ENCODE measurements around the gene ATP11B. TPM values are rescaled to one million over a fixed set of nuclear protein-coding genes. Genes with fewer than 3 reads are reported as not detected.
A peak's percentile ranks its signal among the peaks of the same experiment; 100 is the strongest.
"Not testable (repeated sequence)": the region's sequence is repeated elsewhere in the genome, so short reads cannot be mapped to it uniquely, and the experiment has no call there.

ATP11B gene
- total RNA-seq, 5 donors from 2014 or later (not counting 1 experiment from before 2014, with no cell fraction given), result 90.7 to 139 (median 98.1) TPM

DNA sequence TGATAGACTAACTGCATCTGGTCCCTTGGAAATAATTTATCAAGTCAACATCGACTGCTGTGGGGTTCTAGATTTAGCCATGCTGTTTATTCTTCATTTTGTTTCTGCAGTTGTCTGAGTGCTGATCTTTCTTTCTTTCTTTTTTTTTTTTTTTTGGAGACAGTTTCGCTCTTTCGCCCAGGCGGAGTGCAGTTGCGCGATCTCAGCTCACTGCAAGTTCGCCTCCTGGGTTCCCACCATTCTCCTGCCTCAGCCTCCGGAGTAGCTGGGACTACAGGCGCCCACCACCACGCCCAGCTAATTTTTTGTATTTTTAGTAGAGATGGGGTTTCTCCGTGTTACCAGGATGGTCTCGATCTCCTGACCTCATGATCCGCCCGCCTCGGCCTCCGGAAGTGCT lies 5.8 kb downstream of the ATP11B start:
- Mint-ChIP-seq H3K36me3 (peaks cover 10% of the 10 kb centered on the region), H3K4me1 (peaks cover 70 to 84% (median 81%) of the 10 kb centered on the region in 3 donors), H3K4me3 (peak overlapping the region in 1 of 3 donors; percentile 32)
- not testable (repeated sequence) for H3K27ac ChIP-seq (ENCODE audit: low read length); H3K9me3 Mint-ChIP-seq; ATAC-seq (replicated peaks in 1 of 4); H3K27ac Mint-ChIP-seq; H3K27me3 ChIP-seq (replicated peaks in 1 of 2; ENCODE audit: control insufficient read depth in 2 of 2, extremely low read depth in 1 of 2, insufficient read depth in 2 of 2, low read length in 1 of 2); DNase-seq; H3K4me3 ChIP-seq (ENCODE audit: control insufficient read depth in 1 of 2, extremely low read depth in 1 of 2, low read length in 1 of 2); H3K27me3 Mint-ChIP-seq; H3K9me3 ChIP-seq; H3K36me3 ChIP-seq (ENCODE audit: control insufficient read depth in 2 of 2, extremely low read depth in 1 of 2, insufficient read depth in 1 of 2, low read length in 1 of 2)
- peaks cover 23 to 36% of the 10 kb centered on the region in 2 experiments for H3K4me1 ChIP-seq (ENCODE audit: control insufficient read depth in 1 of 2, extremely low read depth in 1 of 2, insufficient read depth in 2 of 2, low read length in 2 of 2)
- ChIA-PET CTCF (interaction anchor here in 1 of 2 donors (0.7 kb wide), 1 partner anchor 33 kb away, joined by 4 read pairs; no protein-coding TSS in a partner anchor), POLR2A (interaction anchor here in 1 of 2 donors (0.6 kb wide), 1 partner anchor 224 kb away, joined by 4 read pairs; no protein-coding TSS in a partner anchor)
- 94% methylated on average over 4 of the region's 16 CpGs for WGBS (ENCODE audit: insufficient coverage)

DNA sequence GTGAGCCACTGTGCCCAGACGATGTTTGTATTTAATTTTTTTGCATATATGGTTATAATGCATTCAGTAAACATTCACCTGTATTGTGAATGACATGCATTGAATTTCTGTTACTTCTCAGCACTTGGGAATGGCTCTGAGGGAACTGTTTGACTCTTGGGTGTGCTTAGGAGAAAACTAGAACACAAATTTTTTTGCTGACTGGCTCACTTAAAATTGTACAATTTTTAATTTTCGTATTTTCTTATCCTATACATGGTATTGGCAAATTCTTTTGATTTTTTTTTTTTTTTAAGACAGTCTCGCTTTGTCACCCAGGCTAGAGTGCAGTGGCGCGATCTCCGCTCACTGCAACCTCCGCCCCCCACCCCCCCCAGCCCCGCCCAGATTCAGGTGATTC lies 7.2 kb downstream of the ATP11B start:
- H3K27me3 ChIP-seq (replicated peaks in 1 of 2; ENCODE audit: control insufficient read depth in 2 of 2, extremely low read depth in 1 of 2, insufficient read depth in 2 of 2, low read length in 1 of 2), result no peaks in the 10 kb centered on the region
- peaks cover 0 to 5% of the 10 kb centered on the region in 2 donors for H3K36me3 ChIP-seq (ENCODE audit: control insufficient read depth in 2 of 2, extremely low read depth in 1 of 2, insufficient read depth in 1 of 2, low read length in 1 of 2)
- Mint-ChIP-seq H3K27me3 (no peaks in the 10 kb centered on the region), H3K4me1 (peaks cover 75 to 84% (median 83%) of the 10 kb centered on the region in 3 donors), H3K27ac (no peak overlapping the region), H3K36me3 (peaks cover 14% of the 10 kb centered on the region), H3K9me3 (no peaks in the 10 kb centered on the region), H3K4me3 (no peak overlapping the region)
- no peak for ATAC-seq (replicated peaks in 1 of 4)
- WGBS (ENCODE audit: insufficient coverage), result no CpG with 5 or more reads among the region's 8 CpGs
- H3K27ac ChIP-seq (ENCODE audit: low read length), result no peak overlapping the region
- ChIA-PET POLR2A (no interaction called here), CTCF (no interaction called here)
- H3K4me3 ChIP-seq (ENCODE audit: control insufficient read depth in 1 of 2, extremely low read depth in 1 of 2, low read length in 1 of 2), result no peak overlapping the region
- no peak for DNase-seq
- no peaks in the 10 kb centered on the region for H3K9me3 ChIP-seq
- peaks cover 25 to 28% of the 10 kb centered on the region in 2 experiments for H3K4me1 ChIP-seq (ENCODE audit: control insufficient read depth in 1 of 2, extremely low read depth in 1 of 2, insufficient read depth in 2 of 2, low read length in 2 of 2)

- Histone ChIP-seq H3K4me1 (ENCODE audit: control insufficient read depth in 1 of 2, extremely low read depth in 1 of 2, insufficient read depth in 2 of 2, low read length in 2 of 2) (peaks cover 12 to 20% of the 10 kb centered on the region in 2 experiments), H3K27ac (ENCODE audit: low read length) (no peak overlapping the region), H3K9me3 (no peaks in the 10 kb centered on the region), H3K27me3 (replicated peaks in 1 of 2; ENCODE audit: control insufficient read depth in 2 of 2, extremely low read depth in 1 of 2, insufficient read depth in 2 of 2, low read length in 1 of 2) (no peaks in the 10 kb centered on the region), H3K36me3 (ENCODE audit: control insufficient read depth in 2 of 2, extremely low read depth in 1 of 2, insufficient read depth in 1 of 2, low read length in 1 of 2) (peaks cover 0 to 5% of the 10 kb centered on the region in 2 donors), H3K4me3 (ENCODE audit: control insufficient read depth in 1 of 2, extremely low read depth in 1 of 2, low read length in 1 of 2) (no peak overlapping the region)
- ChIA-PET POLR2A (no interaction called here), CTCF (no interaction called here)
- WGBS (ENCODE audit: insufficient coverage), result 100% methylated on average over 1 of the region's 6 CpGs
- Mint-ChIP-seq H3K27ac (no peak overlapping the region), H3K4me3 (peak overlapping the region in 1 of 3 donors; percentile 39), H3K4me1 (peaks cover 76 to 86% (median 83%) of the 10 kb centered on the region in 3 donors), H3K9me3 (no peaks in the 10 kb centered on the region), H3K36me3 (peaks cover 14% of the 10 kb centered on the region), H3K27me3 (no peaks in the 10 kb centered on the region)
- ATAC-seq (replicated peaks in 1 of 4) (no peak), DNase-seq (no peak)
These were observed 9.4 kb downstream of the ATP11B start for GRCh38 chr3:182802413-182803390.

DNA sequence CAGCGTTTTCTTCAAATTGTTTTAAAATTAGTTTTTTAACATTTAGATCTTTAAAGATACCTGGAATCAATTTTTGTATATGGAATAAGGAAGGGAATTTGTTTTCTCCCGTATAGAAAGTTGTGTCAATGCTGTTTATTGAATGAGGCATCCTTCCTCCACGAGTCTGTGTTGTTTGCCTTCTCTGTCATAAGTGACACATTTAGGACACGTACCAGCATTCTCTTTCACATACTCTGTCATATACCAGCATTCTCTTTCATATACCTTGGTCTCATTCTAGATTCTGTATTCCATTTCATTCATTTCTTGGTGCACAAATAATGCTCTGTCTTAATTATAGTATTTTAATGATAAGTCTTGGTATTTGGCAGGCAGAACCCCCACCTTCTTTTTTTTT lies 10.3 kb downstream of the ATP11B start:
- Mint-ChIP-seq H3K27ac (no peak overlapping the region), H3K36me3 (peaks cover 14% of the 10 kb centered on the region), H3K9me3 (no peaks in the 10 kb centered on the region), H3K4me3 (no peak overlapping the region), H3K4me1 (peaks cover 75 to 86% (median 82%) of the 10 kb centered on the region in 3 donors), H3K27me3 (no peaks in the 10 kb centered on the region)
- Histone ChIP-seq H3K36me3 (ENCODE audit: control insufficient read depth in 2 of 2, extremely low read depth in 1 of 2, insufficient read depth in 1 of 2, low read length in 1 of 2) (no peaks in the 10 kb centered on the region), H3K27me3 (replicated peaks in 1 of 2; ENCODE audit: control insufficient read depth in 2 of 2, extremely low read depth in 1 of 2, insufficient read depth in 2 of 2, low read length in 1 of 2) (no peaks in the 10 kb centered on the region), H3K27ac (ENCODE audit: low read length) (no peak overlapping the region), H3K4me3 (ENCODE audit: control insufficient read depth in 1 of 2, extremely low read depth in 1 of 2, low read length in 1 of 2) (no peak overlapping the region), H3K9me3 (no peaks in the 10 kb centered on the region), H3K4me1 (ENCODE audit: control insufficient read depth in 1 of 2, extremely low read depth in 1 of 2, insufficient read depth in 2 of 2, low read length in 2 of 2) (peaks cover 7 to 18% of the 10 kb centered on the region in 2 experiments)
- no peak for DNase-seq
- no CpG with 5 or more reads among the region's 4 CpGs for WGBS (ENCODE audit: insufficient coverage)
- CTCF ChIA-PET, result interaction anchor here in 1 of 2 donors (0.7 to 1.2 kb wide), 2 partner anchors 34 to 89 kb away, joined by 3 read pairs; no protein-coding TSS in a partner anchor
- POLR2A ChIA-PET, result interaction anchor here in 1 of 2 donors (0.6 to 0.9 kb wide), 4 partner anchors 8 to 1085 kb away, joined by 3 to 7 read pairs (median 4); no protein-coding TSS in a partner anchor
- no peak for ATAC-seq (replicated peaks in 1 of 4)

GRCh38 chr3:182807061-182807460 lies 13.8 kb downstream of the ATP11B start:
- Mint-ChIP-seq H3K27ac (no peak overlapping the region), H3K9me3 (no peaks in the 10 kb centered on the region), H3K36me3 (peaks cover 18% of the 10 kb centered on the region), H3K4me1 (peaks cover 80 to 92% (median 84%) of the 10 kb centered on the region in 3 donors), H3K27me3 (no peaks in the 10 kb centered on the region), H3K4me3 (peak overlapping the region in 1 of 3 donors; percentile 30)
- Histone ChIP-seq H3K27me3 (replicated peaks in 1 of 2; ENCODE audit: control insufficient read depth in 2 of 2, extremely low read depth in 1 of 2, insufficient read depth in 2 of 2, low read length in 1 of 2) (no peaks in the 10 kb centered on the region), H3K36me3 (ENCODE audit: control insufficient read depth in 2 of 2, extremely low read depth in 1 of 2, insufficient read depth in 1 of 2, low read length in 1 of 2) (no peaks in the 10 kb centered on the region), H3K9me3 (no peaks in the 10 kb centered on the region), H3K4me1 (ENCODE audit: control insufficient read depth in 1 of 2, extremely low read depth in 1 of 2, insufficient read depth in 2 of 2, low read length in 2 of 2) (peaks cover 11 to 14% of the 10 kb centered on the region in 2 experiments), H3K4me3 (ENCODE audit: control insufficient read depth in 1 of 2, extremely low read depth in 1 of 2, low read length in 1 of 2) (no peak overlapping the region), H3K27ac (ENCODE audit: low read length) (no peak overlapping the region)
- 100% methylated on average over 1 of the region's 1 CpG for WGBS (ENCODE audit: insufficient coverage)
- no peak for ATAC-seq (replicated peaks in 1 of 4)
- no peak for DNase-seq
- ChIA-PET POLR2A (interaction anchor here in 1 of 2 donors (0.6 to 1.0 kb wide), 3 partner anchors 9 to 18 kb away, joined by 3 to 15 read pairs (median 3); no protein-coding TSS in a partner anchor), CTCF (interaction anchor here in 1 of 2 donors (0.6 kb wide), 1 partner anchor 12 kb away, joined by 5 read pairs; no protein-coding TSS in a partner anchor)

DNA sequence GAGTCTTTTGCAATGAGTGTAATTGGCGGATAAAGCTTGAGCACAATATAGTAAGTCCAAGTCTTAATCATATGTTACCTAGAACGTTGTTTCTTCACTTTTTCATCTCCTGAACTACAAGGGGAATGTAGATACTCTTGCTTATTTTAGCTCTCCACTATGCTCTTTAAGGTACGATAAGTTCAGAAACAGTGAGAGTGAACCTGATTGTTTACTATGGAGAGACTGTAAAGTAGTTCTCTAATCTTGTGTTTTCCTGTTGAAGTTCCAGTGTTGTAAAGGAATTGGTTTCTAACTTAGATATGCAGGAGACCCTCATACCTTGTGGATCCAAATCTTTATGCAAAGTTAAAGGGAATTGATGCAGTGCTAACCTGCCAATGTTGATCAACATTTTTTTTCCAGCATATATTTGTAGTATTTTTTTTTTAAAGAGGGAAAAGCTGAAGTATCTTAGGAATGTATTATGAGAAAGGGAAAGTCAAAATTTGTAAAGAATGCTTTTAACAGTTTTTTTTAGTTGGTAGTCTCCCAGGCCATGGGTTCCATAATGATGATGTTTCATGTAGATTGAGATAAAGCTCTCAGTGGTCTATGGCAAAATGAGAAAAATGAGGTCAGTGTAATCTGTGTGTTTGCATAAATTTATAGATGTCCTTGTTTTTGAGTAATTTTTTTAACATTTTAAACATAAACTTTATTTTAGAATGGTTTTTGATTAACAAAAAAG lies 14.9 kb downstream of the ATP11B start:
- ChIA-PET POLR2A (interaction anchor here in 1 of 2 donors (0.5 kb wide), 1 partner anchor 51 kb away, joined by 3 read pairs; no protein-coding TSS in a partner anchor), CTCF (interaction anchor here in 1 of 2 donors (1.0 kb wide), 1 partner anchor 94 kb away, joined by 3 read pairs; no protein-coding TSS in a partner anchor)
- H3K27me3 ChIP-seq (replicated peaks in 1 of 2; ENCODE audit: control insufficient read depth in 2 of 2, extremely low read depth in 1 of 2, insufficient read depth in 2 of 2, low read length in 1 of 2), result no peaks in the 10 kb centered on the region
- Mint-ChIP-seq H3K27me3 (no peaks in the 10 kb centered on the region), H3K4me1 (peaks cover 81 to 91% (median 84%) of the 10 kb centered on the region in 3 donors), H3K4me3 (peak overlapping the region in 2 of 3 donors; percentile 9), H3K9me3 (no peaks in the 10 kb centered on the region), H3K36me3 (peaks cover 18% of the 10 kb centered on the region), H3K27ac (no peak overlapping the region)
- DNase-seq, result no peak
- H3K4me3 ChIP-seq (ENCODE audit: control insufficient read depth in 1 of 2, extremely low read depth in 1 of 2, low read length in 1 of 2), result no peak overlapping the region
- peaks cover 9 to 11% of the 10 kb centered on the region in 2 experiments for H3K4me1 ChIP-seq (ENCODE audit: control insufficient read depth in 1 of 2, extremely low read depth in 1 of 2, insufficient read depth in 2 of 2, low read length in 2 of 2)
- ATAC-seq (replicated peaks in 1 of 4), result no peak
- H3K27ac ChIP-seq (ENCODE audit: low read length), result no peak overlapping the region
- H3K36me3 ChIP-seq (ENCODE audit: control insufficient read depth in 2 of 2, extremely low read depth in 1 of 2, insufficient read depth in 1 of 2, low read length in 1 of 2), result no peaks in the 10 kb centered on the region
- H3K9me3 ChIP-seq, result no peaks in the 10 kb centered on the region
- no CpG with 5 or more reads among the region's 3 CpGs for WGBS (ENCODE audit: insufficient coverage)
